Transverse colon (tissue), 4 donors: Measurements from ENCODE around the gene HPCAL1.

ENCODE experiments used
- EP300 ChIP-seq: sonication (generic); formaldehyde crosslinking; IDR thresholded peaks from one replicate; pipeline ENCODE4 v1.6.1; 2017; ENCODE audit warnings: antibody characterized with exemption, low read depth
- POLR2AphosphoS5 ChIP-seq, 3 donors: sonication (generic); formaldehyde crosslinking; IDR thresholded peaks; one replicate each; pipeline ENCODE4 v1.6.1; 2016; ENCODE audit warnings: antibody characterized with exemption in 3 of 3
- TF ChIP-seq, protein P1 (sequence below), 5 experiments: fragments of 200-600 bp in 3 of 5; fragments of 450-650 bp in 2 of 5; sonication (generic) in 3 of 5; IDR thresholded peaks; 1 replicate in 2 of 5; 2 replicates in 3 of 5; pipeline ENCODE4 v1.5.1; 2016 to 2017; ENCODE audit warnings: antibody characterized with exemption in 5 of 5, inconsistent platforms in 3 of 5, mild to moderate bottlenecking in 2 of 5, moderate library complexity in 1 of 5

DNA sequence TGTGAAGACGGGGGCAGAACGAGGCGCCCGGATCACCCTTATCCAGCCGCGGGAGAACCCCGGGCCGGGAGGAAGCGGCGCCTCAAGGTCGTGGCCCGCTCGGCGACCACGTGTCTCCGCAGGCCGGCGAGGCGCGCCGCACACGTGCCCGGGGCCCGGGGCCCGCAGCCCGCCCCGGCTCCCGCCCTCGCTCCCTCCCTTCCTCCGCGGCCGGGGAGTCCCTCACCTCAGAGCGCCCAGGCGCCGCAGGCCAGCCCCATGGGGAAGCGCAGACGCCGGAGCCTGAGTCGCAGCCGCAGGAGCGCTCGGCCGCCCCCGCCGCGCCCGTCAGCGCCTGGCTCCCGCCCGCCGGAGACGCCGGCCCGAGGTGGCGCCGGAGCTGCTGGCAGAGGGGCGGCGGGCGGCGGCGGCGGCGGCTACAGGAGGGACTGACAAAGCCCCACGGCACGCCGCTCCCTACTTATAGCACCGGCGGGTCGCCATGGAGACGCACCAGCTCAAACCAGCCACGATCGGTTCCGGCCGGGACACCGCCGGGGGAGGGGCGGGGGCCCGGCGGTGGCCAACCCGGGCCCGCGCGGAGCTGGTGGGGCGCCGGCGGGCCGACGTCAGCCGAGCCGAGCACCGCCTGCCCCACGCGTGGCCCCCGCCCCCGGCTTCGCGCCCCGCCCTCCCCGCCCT lies 145.3 kb downstream of the HPCAL1 start, which contains the start of gene ODC1:
- TF ChIP-seq, protein P1, sequence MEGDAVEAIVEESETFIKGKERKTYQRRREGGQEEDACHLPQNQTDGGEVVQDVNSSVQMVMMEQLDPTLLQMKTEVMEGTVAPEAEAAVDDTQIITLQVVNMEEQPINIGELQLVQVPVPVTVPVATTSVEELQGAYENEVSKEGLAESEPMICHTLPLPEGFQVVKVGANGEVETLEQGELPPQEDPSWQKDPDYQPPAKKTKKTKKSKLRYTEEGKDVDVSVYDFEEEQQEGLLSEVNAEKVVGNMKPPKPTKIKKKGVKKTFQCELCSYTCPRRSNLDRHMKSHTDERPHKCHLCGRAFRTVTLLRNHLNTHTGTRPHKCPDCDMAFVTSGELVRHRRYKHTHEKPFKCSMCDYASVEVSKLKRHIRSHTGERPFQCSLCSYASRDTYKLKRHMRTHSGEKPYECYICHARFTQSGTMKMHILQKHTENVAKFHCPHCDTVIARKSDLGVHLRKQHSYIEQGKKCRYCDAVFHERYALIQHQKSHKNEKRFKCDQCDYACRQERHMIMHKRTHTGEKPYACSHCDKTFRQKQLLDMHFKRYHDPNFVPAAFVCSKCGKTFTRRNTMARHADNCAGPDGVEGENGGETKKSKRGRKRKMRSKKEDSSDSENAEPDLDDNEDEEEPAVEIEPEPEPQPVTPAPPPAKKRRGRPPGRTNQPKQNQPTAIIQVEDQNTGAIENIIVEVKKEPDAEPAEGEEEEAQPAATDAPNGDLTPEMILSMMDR (IDR thresholded peaks at IDR 0.05) = peak in 1 of 5 experiments; percentile 6
- TF ChIP-seq POLR2AphosphoS5 (IDR thresholded peaks at IDR 0.05) (peak; percentile 1 to 54 (median 4)), EP300 (no peak)
